Stimulated activated CD4-positive, alpha-beta T cell treated with anti-CD3 and anti-CD28 coated beads, Interleukin-4, amount 100 ng/mL, for 1 hour (primary cell): ENCODE measurements around the gene SOX5.

Experiments used
- DNase-seq: peaks from one replicate; pipeline ENCODE4 v3.0.0-alpha.2; 2020

SOX5 gene

DNA sequence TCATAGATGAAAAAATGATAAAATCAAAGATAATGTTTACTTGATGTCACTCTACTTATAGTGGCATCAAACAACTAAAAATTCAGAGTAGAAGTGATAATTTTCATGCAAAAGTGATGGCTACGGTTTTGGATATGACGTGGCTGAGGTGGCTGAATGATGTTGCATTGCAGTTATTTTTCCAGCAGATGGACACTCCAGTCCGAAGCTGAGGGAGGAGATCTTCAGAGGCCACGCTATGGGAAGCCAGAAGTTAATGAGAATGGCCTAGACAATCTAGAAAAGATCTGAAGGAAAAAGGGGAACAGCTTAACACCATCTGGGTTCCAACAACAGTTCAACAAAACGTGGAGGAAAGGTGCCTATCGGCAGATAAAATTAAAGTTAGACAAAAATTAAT is 279.8 kb downstream of the SOX5 start:
- no peak for DNase-seq

DNA sequence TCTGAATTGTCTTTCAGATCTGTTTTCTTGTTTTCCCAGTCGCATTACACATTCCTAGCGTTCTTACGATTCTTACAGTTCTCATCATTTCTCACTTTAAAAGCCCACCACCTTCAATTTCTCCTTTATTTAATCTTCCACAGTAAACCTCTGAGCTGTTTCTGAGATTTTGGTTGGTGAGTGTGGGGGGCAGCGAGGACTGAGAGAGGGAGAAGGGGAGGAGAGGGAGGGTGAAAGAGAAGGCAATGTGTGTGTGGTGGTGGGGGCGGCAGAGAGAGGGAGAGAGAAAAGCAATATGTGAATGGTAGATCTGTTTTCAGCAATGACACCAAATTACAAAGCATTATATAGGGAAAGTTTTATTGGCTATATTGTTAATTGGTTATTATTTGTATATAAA is 282.6 kb downstream of the SOX5 start:
- no peak for DNase-seq

DNA sequence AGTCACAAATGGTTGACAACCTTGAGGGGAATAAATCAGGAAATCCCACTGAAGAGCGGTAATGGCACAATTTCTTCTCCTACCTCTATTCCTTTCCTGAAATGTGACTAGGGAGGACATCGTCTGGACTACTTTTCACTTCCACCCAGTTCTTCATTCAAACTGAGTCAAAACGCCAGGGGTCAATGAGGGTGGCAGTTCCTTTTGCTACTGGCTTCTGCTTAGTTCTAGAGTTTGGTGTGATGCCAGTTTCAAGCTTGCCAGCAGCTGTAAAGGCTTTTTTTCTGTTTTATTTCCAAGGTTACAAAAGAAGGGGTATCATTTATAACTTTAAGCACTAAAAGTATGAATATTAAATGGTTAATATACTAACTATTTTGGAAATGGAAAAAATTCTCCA is 286.5 kb downstream of the SOX5 start:
- DNase-seq = no peak

DNA sequence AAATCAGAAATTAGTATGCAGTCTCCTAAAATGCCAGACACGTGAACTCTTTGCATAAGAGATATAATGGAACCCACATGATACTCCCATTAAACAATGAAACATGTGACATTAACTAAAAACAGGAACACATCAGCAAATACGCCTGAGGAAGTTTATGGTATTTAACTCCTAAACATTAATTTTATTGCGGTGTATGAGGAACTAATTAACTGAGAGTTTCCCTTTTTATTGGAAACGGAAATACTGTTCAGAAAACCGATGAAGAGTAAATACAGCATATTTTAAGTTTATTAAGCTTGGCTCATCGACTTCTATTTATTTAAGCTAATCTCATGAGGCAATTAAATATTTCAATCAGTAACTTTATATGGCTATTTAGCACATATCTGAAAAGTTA is 290.3 kb downstream of the SOX5 start:
- DNase-seq = no peak

DNA sequence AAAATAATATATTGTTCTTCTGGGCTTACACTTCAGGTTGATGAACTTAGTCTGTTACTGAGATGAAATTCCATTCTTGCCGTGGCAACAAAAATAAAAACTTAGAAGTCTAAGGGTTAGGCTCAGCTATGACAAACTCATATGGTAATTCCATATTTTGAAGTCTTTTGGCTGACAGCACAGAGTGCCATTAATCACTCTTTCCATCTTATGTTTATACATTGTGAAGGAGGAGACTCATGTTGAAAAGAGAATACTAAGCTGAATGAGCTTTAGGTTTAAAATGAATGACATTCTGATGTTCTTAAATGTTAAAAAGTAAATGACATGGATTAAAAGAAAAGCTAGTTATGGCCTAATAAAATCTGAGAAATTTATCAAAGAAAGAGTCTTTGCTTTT is 291.9 kb downstream of the SOX5 start:
- no peak for DNase-seq

DNA sequence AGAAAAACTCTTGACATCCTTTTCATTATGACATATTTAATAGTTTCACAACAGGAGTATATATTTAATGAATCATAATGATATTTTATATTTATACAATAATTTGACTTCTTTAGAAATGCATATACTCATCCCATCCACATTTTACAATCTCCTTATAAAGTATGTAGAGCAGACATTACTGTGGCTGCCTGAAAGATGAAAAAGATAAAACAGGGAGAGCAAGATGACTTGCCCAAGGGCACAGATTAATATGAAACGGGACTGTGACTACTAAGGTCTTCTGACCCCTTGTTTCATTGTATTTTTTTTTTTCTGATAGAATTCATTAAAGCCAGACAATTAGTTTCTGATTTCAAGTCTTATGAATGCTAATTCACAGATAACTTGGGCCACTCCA is 293.6 kb downstream of the SOX5 start:
- no peak for DNase-seq

DNA sequence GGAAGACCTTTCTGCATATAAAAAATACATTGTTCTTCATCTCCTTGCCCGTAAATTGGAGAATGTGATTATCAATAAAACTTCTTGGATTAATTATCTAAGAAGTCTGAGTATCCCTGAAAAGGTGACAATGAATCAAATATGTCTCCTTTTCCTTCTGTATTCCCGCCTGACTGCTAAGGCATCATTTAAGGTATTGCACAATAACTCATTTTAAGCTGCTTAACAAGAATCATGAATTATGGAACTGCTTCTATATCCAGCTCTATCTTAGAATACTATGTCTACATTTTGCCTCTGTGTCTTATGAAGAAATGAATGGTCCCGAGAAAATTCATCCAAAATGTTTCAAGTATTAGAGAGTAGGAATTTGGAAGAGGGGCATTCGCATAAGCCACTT is 294.4 kb downstream of the SOX5 start:
- DNase-seq = no peak

DNA sequence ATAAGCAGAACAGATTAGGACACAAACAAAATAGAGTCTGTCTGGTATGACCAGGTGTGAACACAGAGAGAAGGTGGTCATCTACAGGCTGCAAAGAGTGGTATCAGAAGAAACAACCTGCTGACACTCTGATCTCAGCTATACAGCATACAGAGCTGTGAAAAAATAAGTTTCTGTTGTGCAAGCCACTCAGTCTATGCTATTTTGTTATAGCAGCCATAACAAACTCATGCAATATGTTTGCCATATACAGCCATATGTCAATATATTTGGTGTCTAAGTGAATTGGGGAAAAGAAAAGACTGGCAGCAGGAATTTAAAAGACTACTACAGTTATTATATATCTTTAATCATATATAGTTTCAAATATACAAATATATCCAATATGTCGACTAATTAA is 300.9 kb downstream of the SOX5 start:
- DNase-seq = no peak

DNA sequence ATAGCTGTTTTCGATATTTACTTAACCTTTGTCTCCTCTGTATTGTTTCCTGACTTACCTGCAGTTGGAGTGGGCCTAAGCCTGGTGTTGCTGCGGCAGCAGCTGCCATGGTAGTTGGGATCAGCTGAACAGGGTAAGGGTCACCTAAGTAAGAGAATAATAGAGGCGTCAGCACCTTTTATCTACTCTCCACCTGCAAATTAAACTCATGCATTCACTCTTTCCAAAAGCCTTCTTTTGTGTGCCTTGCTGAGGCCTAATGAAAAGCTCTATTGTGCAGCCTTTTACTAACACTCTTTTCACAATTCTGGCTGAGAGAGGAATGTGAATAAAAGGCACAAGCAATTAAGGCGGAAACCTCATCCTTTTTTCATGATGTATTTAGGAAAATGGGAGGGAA is 308.7 kb downstream of the SOX5 start:
- DNase-seq = no peak

DNA sequence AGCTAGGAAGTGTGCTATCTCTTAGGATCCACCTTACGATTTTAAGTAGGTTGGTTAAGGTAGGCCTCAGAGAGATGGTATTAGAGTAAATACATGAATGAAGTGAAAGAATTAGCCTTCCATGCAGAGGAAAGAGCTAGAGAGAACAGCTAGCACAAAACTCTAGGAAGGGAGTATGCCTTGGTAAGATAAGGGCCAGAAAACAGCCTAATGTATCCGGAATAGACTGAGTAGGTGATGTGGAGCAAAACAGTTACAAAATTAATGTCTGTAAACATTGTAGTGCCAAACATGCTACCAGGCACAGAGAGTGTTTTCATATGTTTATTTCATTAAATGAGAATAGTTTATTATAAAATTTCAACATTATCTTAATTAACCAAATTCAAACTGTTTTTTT is 315.1 kb downstream of the SOX5 start:
- no peak for DNase-seq

DNA sequence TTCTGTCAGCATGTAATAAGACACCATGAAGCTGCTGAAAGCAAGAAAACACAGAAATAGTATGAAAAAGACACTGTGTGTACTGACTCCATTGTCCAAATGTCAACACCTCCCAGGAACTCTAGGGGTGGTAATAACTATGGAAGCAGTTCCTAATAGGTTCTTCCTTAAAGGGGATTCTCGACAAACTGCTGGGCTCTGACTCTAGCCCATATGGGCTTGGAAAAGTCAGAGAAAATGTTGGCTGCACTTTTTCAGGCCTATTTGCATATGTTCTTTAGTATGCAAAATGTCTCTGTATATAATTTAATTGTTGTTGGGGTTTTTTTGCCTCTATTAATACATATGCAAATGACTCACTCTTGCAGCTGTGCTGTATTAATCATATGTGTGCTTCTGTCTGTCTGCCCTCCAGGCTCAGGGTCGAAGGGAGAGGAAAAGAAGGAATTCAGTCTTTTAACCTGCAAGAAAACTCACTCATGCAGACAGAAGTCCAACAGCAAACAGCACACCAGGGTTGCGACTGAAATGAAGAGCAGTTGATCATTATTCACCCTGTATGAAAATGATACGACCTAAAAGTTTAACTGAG is 317.6 kb downstream of the SOX5 start:
- DNase-seq = no peak

DNA sequence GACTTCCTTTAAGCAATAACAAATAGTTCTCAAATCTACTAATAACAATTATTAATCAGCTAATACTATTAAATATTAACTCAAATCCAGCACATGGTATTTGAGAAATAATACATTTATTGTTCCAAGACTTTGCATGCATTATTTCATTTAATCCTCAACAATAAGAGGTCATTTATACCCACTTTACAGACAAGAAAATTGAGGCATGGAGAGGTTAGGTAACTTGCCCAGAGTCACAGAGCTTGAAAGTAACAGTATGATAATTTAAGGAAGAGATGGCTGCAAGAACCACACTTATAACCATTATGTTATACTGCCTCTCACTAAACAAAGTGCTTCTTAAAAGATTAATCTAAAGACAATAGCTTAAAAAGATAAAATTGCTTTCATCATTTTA is 318.9 kb downstream of the SOX5 start:
- no peak for DNase-seq

DNA sequence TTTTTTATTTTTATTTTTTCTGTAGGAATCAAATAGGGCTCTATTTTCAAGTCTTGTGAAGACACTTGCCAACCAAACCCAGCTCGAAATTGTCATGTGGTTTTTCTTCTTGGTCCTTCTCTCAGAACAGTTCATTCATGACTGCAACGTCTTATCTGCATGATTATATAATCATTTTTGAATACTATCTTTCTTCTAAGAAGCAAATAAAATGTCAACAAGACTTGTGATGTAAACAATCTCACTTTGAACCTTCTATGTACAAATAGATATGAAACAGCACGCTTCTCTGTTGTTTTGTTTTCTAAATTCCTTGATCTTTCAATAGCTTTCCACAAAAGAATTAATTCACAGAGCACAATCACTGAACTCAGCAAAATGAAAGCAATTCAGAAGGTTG is 320.7 kb downstream of the SOX5 start:
- DNase-seq = no peak

DNA sequence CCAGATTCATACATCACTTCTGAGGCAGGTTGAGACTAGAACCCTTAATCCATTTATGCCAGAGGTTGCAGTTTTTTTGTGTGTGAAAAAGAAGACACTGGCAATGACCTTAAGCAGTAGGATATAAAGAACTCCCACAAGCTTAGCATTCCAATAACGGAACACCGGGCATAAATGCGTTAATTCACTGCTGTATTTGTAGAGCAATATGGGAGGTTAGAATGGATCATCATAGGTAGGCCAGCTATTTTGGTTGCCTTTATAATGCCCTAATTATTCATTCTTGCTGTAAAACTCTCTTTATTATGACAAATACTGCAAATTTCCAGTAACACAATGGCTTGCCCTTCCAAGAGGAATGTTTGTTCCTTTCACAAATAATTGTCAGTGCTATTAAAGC is 322.7 kb downstream of the SOX5 start:
- DNase-seq = no peak

DNA sequence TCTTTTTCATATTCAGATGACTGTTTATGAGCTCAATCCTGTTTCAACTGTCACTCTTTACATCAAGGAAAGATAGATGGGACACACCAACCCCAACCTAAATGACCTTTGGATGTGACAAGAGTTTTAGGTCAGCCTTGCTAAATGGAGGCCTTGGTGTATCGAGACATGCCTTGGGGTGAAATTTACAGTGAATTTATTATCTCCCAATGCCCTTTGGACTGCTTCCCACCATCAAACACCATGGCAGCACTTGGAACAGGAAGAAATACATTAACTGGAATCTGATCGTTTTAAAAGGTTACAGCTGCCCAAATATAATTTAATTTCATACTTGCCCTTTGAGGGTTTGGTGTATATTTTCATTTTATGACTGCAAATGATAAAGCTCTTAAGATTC is 327.6 kb downstream of the SOX5 start:
- no peak for DNase-seq

DNA sequence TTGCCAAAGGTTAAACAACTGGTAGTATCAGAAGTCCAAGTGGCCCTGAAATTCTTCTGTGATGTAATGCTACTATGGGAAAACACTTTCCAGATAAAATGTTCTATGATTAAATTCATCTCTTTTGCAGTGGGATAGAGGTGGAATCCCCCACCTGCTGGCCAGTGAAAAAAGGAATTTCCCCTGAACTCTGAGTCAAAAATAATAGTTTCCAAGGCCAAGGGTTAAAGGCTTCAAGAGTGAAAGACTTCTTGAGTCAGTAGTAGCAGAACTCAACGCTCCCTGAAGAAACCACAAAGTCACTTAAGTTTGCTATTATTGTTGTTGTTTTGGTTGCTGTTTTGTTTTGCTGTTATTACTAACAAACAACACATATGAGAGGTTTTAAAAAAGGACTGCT is 330.8 kb downstream of the SOX5 start:
- DNase-seq = no peak

DNA sequence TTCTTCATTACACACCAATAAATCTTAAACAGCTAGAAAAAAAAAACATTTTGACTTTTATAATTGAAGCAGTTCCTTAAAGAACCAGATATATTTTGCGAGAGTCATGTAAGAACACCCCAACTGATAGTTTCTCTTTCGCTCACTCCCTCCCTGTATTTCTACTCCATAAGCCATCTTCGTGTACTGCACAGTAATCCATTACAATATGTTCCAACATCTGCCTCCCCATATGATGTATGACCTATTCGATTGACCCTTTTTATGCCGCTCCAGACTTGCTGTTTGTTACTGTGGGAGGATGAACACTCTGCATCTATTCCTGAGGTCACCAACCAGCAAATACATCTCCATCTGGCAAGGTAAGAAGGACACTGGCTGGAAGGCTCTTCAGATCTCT is 331.7 kb downstream of the SOX5 start:
- DNase-seq = no peak

DNA sequence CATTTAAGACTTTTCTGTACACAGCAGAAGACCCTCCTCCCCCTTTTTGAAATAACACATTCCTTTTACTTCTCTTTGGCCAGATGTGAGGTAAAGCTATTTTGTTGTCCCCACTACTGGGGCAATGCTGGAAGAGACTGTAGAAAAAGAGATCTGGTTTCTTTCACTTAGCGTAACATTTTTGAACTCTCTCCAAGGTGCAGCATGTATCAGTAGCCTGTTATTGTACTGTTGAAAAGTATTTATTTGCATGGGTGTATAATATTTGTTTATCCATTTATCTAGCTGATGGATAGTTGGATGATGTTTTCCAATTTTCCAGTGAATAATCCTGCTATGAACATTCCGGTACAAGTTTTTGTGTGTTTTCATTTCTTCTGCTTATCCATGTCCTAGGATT is 335.2 kb downstream of the SOX5 start:
- DNase-seq = no peak

DNA sequence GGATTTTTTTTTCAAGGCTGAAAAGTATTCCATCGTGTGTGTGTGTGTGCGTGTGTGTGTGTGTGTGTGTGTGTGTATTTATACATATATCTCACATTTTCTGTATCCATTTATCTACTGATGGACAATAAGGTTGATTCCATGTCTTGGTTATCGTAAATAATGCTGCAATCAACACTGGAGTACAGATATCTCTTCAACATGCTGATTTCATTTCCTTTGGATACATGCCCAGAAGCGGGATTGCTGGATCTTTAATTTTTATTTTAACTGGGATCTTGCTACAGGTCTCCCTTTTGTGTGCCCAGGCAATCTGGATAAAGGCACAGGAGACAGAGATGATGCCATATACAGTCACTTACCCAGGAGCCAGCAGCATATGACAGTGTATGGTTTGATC is 338.1 kb downstream of the SOX5 start:
- no peak for DNase-seq

DNA sequence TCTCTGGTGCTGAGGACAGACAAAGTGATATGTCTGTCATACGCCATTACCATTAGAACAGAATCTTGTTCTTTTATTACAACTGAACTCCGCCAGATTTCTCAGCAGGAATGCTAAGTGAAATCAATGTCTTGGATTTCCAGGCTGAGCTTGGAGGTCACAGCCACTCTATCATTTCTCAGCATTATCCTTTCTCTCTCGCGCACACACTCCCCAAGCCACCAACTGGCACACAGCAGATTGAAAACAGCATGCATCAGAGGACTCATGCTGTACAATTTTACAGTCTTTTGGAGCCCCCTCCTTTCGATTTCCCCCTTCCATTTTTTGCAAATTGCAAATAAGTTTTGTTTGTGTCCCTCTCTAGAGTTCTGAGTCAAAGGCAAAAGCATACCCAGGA is 348.6 kb downstream of the SOX5 start:
- DNase-seq = no peak

DNA sequence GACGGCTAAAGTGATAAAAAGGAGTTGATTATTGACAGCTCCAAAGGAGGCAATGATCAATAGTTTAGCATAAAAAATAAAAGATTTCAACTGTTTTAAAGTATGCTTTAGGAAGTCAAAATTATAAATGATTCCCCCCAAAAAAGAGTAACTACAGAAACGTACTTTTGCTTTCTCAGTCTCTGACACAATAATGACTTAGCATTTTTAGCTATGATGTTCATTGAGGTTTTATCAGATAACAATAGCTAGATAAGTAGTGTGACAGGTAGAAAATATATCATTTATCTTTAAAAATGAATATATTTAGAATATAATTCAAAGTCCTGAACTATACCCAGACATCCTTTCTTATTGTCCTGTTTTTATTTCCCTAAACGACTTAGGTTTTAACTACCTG is 352.9 kb downstream of the SOX5 start:
- DNase-seq = no peak

DNA sequence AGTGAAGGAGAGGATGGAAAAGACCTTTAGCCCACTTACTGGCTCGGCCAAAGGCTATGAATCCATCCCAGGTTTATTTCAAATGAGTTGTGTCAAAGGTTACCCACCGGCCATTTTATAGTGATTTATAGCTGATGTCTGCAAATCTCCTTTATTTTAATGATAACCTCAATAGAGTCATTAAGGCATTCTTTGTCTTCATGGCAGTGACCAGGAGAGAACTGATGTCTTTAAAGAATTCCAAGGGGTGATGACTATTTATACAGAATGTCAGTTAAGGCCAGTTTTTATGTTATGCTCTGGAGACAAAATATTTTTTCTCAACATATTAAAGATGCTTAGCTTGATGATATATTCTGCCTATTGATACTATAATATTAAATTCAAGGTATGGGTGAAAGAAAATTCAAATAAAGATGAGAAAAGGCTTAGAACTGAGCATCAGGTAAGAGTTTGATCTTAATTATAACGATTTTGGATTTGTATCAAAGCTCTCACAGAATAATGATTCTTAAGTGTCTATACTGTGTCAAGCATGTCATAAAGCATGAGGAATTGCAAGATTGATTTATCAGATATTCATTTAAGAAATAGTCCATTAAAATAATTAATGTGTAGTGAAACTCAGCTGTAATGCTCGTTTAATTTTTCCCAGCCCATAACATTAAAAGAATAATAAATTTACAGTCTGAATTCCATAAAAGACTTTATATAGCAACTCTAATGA is 361.5 kb downstream of the SOX5 start:
- DNase-seq = no peak

DNA sequence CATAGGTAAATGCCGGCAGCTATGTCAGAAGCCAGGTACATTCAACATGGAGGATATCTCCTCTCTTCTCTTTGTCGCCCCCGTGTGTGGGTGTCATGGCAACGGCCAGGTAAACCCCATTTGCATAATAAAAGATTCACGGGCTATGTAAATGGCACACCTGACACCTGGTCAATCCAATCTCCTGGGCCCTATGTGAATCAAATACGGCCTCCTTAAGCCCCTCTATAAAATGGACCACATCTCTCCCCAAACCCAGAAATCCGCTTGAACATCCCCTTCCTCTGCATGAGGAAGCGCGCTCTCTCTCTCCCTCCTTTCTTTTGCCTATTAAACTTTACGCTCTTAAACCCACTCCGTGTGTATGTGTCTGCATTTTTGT is 363.7 kb downstream of the SOX5 start:
- DNase-seq = no peak

DNA sequence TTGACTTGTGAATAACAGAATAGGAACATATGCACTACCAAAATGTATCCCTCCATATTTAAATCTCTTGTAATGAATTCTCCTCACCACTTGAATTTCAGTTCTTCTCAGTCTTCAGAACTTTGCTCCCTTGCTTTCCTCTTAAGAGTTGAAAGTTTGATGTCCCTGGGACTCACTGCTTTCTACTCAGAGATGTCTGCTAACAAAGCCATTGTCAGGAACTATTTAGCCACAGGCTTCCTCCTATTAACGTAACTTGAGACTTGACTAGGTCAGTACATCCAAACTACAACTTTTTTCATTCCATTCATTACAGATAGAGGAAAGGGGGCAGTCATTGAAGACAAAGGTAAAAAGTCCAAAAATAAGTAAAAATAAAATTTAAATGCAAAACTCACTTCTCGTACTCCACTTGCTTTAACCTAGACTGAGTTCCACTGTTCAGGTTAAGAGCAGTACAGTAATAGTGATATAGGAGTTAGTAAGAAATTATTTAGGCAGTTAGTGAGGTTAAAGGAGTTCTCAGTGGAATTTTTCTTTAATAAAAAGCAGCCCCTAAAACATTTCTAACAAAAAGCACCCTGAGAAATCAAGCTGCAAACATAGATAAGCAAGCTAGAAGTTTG is 364.2 kb downstream of the SOX5 start:
- DNase-seq = no peak

DNA sequence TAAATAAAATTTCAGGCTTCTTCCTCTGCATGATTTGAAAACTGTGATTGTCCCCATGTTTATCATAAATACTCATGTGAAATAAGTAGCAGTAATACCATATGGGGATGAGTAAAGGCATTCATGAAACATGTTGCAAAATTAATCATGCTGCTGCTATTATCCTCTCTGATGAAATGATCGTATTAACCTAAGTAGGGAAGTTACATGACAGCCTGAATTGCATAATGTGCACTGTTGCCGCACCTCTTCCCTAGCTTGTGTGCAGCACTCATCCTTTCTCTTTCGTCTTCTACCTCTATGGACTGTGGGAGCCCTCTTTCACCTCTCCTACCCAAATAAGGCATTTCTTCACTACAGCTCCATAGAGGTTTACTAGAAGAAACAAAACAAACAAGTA is 367.6 kb downstream of the SOX5 start:
- DNase-seq = no peak
